Mesodermal cell (in vitro differentiated cells): ENCODE measurements around the gene PFN2.
"Not testable (repeated sequence)": the region's sequence is repeated elsewhere in the genome, so short reads cannot be mapped to it uniquely, and the experiment has no call there.

Experiments
- H3K27ac ChIP-seq: 2 replicates; pipeline ENCODE4 v1.7.0; 2013; ENCODE audit warnings: mild to moderate bottlenecking, low read depth, low read length, moderate library complexity; ENCODE audit not compliant: severe bottlenecking
- H3K36me3 ChIP-seq: 2 replicates; pipeline ENCODE4 v1.7.1; 2013; ENCODE audit warnings: mild to moderate bottlenecking, low read length, moderate library complexity; ENCODE audit not compliant: control insufficient read depth, insufficient read depth
- H3K4me1 ChIP-seq: one replicate; pipeline ENCODE4 v1.7.1; 2013; ENCODE audit warnings: mild to moderate bottlenecking, low read length; ENCODE audit not compliant: insufficient read depth, control insufficient read depth, poor library complexity, severe bottlenecking
- H3K4me3 ChIP-seq: 2 replicates; pipeline ENCODE4 v1.7.0; 2013; ENCODE audit warnings: low read length, control low read depth, mild to moderate bottlenecking; ENCODE audit not compliant: insufficient read depth, poor library complexity, severe bottlenecking; ENCODE audit errors: extremely low read depth
- H3K9me3 ChIP-seq: 2 replicates; pipeline ENCODE4 v1.7.1; 2013; ENCODE audit warnings: mild to moderate bottlenecking, low read length, moderate library complexity; ENCODE audit not compliant: control insufficient read depth
- WGBS, 2 experiments: methylation state at CpG; one replicate each; pipeline ENCODE4 v1.1.5; 2013; ENCODE audit warnings: missing lambda C conversion rate in 2 of 2; ENCODE audit not compliant: insufficient coverage in 2 of 2; 5-methylcytosine and 5-hydroxymethylcytosine counted together

The PFN2 gene

GRCh38 chr3:149990423-149990948 lies 19.8 kb upstream of the PFN2 start:
- Histone ChIP-seq H3K4me1 (no peaks in the 10 kb centered on the region), H3K36me3 (no peaks in the 10 kb centered on the region), H3K9me3 (peaks cover 8% of the 10 kb centered on the region), H3K4me3 (no peak overlapping the region), H3K27ac (no peak overlapping the region)
- WGBS, 2 experiments, result no CpG with 5 or more reads among the region's 1 CpG

DNA sequence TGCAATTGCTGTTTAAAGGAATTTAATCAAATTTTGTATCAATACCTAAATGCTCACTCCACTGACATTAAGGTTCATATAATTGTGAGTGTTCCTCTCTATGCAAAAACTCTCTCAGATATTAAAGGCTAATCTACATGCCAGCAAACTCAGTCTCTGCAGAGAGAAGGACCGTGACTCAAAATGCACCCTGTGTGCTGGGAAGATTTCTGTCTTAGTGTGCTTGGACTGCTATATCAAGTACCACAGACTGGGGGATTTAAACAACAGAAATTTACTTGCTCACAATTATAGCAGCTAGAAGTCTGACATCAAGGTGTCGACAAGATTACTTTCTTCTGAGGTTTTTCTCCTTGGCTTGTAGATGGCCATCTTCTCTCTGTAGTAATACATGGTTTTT lies 18.6 kb upstream of the PFN2 start:
- H3K4me1 ChIP-seq, result no peaks in the 10 kb centered on the region
- H3K27ac ChIP-seq, result no peak overlapping the region
- 0 to 67% methylated on average over 1 of the region's 2 CpGs for WGBS, 2 experiments

GRCh38 chr3:149983628-149984027 lies 12.9 kb upstream of the PFN2 start:
- Histone ChIP-seq H3K4me1 (no peaks in the 10 kb centered on the region), H3K4me3 (no peak overlapping the region), H3K9me3 (no peaks in the 10 kb centered on the region), H3K27ac (no peak overlapping the region), H3K36me3 (no peaks in the 10 kb centered on the region)
- WGBS, 2 experiments, result 87 to 90% methylated on average over 3 of the region's 4 CpGs

More for the DNA sequence above, 18.6 kb upstream of the PFN2 start:
- H3K9me3 ChIP-seq, result no peaks in the 10 kb centered on the region
- H3K4me3 ChIP-seq, result no peak overlapping the region
- no peaks in the 10 kb centered on the region for H3K36me3 ChIP-seq

DNA sequence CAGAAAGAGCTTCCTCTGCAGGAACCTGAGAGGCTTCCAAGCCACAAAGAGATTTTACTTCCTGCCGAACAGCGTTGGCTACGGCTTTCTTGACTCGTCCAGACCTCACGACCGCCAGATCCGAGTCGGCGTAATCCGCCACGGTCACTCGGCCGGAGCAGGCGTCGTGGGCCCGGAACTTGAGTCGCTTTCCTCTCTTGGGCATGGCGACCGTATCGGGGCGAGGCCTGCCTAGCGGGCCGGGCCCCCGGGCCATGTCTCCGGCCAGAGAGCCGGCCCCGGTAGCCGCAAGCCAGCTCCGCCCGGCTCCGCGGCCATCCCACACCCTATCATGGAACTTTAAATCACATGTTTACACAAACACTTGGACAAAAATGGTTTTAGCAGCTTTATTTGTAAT lies 12.4 kb upstream of the PFN2 start:
- 97% methylated on average over 22 to 26 of the region's 32 CpGs for WGBS, 2 experiments
- H3K36me3 ChIP-seq, H3K4me3 ChIP-seq, H3K4me1 ChIP-seq, H3K9me3 ChIP-seq, H3K27ac ChIP-seq: not testable (repeated sequence)

DNA sequence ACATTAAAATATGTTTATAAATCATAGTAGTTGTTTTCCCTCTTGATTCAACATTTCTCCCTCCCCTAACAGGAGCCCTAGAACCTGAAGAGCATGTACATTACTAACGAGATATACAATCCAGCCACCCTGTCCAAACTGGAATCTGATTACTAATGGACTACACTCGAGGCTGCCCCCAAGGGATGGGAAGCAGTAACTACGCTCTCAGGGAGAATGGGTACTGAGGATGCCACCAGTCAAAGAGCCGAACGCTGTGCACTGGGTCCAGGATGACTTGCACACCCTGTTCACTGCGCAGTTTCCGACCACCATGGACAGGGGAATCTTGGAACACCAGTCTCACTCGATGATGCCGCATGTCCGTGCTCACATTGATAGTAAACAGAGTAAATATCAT lies 11.3 kb upstream of the PFN2 start:
- not testable (repeated sequence) for H3K9me3 ChIP-seq, H3K4me3 ChIP-seq, H3K36me3 ChIP-seq, H3K4me1 ChIP-seq, H3K27ac ChIP-seq
- no CpG with 5 or more reads among the region's 10 CpGs for WGBS, 2 experiments

DNA sequence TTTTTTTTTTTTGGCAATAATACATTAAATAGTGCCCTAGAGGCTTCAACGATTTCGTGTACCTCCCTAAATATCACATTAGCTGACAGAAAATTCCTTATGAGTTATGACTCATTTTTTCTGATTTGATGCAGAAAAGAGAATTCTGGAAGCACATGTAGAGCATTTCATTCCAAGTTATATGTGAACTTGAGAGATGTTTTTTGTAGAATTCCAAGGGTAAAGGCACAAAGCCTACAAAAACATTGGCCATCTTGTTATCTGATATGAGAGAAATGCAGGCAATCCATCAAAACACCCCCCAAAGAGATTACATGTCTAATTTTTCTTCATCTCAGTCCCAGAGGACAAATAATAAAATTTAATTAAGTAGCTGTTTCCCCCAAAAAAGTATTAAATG lies 6.7 kb upstream of the PFN2 start:
- no peak overlapping the region for H3K27ac ChIP-seq
- WGBS, 2 experiments, result no CpG with 5 or more reads among the region's 2 CpGs
- H3K9me3 ChIP-seq, result no peaks in the 10 kb centered on the region
- no peaks in the 10 kb centered on the region for H3K4me1 ChIP-seq
- no peaks in the 10 kb centered on the region for H3K36me3 ChIP-seq
- no peak overlapping the region for H3K4me3 ChIP-seq

- Histone ChIP-seq H3K27ac (no peak overlapping the region), H3K36me3 (no peaks in the 10 kb centered on the region), H3K4me3 (no peak overlapping the region), H3K9me3 (no peaks in the 10 kb centered on the region), H3K4me1 (no peaks in the 10 kb centered on the region)
Observed at GRCh38 chr3:149975919-149976318, 5.2 kb upstream of the PFN2 start.

- Histone ChIP-seq H3K4me1 (peaks cover 5% of the 10 kb centered on the region), H3K36me3 (peaks cover under 1% of the 10 kb centered on the region), H3K27ac (peak overlapping the region; percentile 90), H3K4me3 (peak overlapping the region; percentile 81), H3K9me3 (no peaks in the 10 kb centered on the region)
- WGBS, 2 experiments, result 1% methylated on average over 32 to 41 of the region's 42 CpGs
Observed at GRCh38 chr3:149971403-149972075, 844 bp upstream of the PFN2 start.

DNA sequence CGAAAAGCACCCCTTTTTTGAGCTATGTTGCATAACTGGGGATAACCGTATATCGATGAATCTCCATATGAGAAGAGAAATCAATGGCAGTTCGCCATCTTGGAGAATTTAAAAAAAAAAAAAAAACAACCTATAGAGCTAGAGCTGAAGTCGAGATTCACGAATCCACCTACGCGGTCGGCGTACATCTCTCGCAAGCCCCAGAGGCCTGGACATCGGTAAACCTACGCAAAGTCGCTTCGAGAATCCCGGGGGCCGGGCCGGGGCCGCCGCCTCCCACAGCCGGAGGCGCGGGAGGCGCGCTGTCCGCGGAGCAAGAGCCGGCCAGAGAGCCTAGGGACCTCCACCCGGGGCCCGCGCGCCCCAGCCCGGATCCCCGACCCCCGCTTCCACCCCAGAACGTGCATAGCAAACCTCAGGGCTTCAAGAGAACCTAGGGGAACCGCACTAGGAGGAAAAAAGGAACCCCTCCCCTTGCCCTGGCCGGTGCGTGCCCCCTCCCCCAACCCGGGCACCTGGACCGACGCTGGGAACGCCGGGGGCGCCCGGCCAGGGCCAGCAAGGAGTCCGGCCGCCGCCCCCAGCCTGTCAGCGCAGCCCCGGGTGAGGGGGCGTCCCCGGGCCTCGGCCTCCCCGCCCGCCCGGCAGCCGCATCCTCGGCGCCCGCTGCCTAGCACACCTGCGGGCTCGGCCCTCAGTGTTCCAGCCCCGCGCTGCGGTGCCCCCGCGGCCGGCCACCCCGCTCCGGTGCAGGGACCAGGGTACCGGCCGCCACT lies 567 bp downstream of the PFN2 start:
- Histone ChIP-seq H3K4me1 (peaks cover 14% of the 10 kb centered on the region), H3K9me3 (no peaks in the 10 kb centered on the region), H3K4me3 (peak overlapping the region; percentile 81), H3K27ac (peak overlapping the region; percentile 99), H3K36me3 (peaks cover 14% of the 10 kb centered on the region)
- WGBS, 2 experiments, result 0% methylated on average over 57 to 58 of the region's 73 CpGs

GRCh38 chr3:149969110-149969939 lies 1.4 kb downstream of the PFN2 start:
- Histone ChIP-seq H3K9me3 (no peaks in the 10 kb centered on the region), H3K36me3 (peaks cover 22% of the 10 kb centered on the region), H3K27ac (peak overlapping the region; percentile 99), H3K4me1 (peaks cover 14% of the 10 kb centered on the region), H3K4me3 (peak overlapping the region; percentile 81)
- 0 to 1% methylated on average over 9 to 11 of the region's 15 CpGs for WGBS, 2 experiments
